HS-27A (cell line): Measurements from ENCODE around the gene CCDC102A.

Source experiments
- DNase-seq: peaks from one replicate; pipeline ENCODE4 v3.0.0-alpha.2; 2012; ENCODE audit warnings: low read depth, missing footprints

The CCDC102A gene

DNA sequence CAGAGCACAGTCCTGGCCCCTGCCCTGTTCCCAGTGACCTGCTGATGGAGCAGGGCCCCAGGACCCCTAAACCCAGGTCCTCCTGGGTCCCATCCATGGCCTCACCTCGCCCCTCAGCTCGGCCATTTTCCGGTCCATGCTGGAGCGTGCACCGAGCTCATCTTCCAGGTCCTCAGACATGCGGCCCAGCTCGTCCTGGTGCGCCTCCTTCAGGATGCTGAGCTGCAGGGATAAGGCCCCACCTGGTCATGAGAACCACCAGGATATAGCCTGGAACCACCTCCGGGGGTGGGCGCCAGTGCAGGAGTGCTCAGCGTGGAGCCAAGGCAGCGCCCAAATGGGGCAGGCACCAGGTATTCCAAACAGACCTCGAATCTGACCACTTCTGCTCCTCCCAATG is 17.9 kb downstream of the CCDC102A start:
- no peak for DNase-seq

DNA sequence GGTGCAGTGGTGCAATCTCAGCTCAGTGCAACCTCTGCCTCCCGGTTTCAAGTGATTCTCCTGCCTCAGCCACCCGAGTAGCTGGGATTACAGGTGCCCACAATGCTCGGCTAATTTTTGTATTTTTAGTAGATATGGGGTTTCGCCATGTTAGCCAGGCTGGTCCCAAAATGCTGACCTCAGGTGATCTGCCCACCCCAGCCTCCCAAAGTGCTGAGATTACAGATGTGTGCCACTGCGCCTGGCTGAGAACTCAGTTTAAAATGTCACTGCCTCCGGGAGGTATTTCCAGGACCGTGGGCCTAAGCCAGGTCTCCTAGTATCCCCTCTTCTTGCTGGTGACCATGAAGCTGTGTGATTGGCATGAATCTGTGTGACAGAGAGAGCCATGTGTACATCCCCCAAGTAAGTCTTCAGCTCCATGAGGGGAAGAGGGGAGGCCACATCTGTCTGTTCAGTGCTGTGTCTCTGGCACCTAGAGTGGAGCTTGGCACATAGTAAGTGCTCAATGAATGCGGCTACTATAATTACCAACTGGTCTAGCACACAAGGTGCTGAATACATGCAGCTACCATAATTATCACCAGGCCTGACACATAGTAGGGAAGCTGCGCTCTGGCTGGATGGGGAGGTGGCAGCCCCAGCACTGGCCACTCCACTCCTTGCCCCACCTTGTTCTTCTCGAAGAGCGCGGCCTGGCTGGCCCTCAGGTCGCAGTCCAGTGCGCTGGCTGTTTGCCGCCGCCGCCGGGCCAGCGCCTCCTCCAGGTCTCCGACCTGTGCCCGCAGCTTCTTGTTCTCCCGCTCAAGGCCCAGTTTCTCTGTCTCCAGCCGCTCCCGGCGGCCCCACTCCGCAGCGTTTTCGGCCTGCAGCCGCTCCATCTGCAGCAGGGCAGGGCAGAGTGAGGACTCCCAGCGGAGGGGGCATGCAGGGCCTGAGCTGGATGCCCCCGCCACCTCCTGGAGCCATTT is 18.7 kb downstream of the CCDC102A start:
- no peak for DNase-seq

DNA sequence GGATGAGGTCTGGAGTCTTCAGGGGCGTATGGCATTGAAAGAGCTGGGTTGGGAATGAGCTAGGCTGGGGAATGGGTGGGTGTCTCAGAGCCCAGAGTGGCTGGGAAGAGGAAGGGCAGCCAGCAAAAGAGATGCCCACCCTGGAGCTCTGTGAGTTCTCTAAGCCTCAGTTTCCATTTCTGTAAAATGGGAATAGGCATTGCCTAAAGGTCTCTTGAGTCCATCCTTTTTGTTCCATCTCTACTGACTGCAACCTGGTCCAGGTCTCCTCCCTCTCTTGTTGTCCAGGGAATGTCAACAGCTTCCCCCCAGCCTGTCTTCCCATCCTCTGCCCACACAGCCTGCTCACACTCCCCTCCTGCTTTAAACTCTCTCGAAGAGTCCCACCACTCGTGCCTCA is 19.6 kb downstream of the CCDC102A start:
- no peak for DNase-seq

DNA sequence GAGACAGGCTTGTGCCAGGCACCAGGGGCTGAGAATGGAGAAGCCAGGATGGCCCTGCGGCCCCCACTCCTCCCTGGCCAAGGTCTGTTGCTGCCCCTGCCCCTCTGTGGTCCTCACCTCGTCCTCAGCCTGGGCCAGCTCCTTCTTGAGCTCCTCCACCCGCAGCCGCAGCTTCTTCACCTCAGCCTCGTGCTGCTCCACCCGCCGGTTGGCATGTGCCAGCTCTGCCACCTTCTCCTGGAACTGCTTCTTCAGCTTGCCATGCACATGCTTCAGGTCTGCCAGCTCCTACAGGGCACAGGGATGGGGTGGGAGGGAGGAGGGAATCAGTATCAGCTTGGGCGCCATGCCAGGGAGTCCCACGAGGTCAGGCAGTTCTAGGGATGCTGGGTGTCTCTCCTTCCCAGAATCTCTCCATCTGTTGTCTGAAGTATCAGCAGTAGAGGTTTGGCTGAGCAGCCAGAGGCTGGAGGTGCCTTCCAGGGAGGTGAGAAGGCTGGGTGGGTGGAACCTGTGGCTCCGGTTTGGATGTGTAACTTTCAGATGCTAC is 20.1 kb downstream of the CCDC102A start:
- no peak for DNase-seq

DNA sequence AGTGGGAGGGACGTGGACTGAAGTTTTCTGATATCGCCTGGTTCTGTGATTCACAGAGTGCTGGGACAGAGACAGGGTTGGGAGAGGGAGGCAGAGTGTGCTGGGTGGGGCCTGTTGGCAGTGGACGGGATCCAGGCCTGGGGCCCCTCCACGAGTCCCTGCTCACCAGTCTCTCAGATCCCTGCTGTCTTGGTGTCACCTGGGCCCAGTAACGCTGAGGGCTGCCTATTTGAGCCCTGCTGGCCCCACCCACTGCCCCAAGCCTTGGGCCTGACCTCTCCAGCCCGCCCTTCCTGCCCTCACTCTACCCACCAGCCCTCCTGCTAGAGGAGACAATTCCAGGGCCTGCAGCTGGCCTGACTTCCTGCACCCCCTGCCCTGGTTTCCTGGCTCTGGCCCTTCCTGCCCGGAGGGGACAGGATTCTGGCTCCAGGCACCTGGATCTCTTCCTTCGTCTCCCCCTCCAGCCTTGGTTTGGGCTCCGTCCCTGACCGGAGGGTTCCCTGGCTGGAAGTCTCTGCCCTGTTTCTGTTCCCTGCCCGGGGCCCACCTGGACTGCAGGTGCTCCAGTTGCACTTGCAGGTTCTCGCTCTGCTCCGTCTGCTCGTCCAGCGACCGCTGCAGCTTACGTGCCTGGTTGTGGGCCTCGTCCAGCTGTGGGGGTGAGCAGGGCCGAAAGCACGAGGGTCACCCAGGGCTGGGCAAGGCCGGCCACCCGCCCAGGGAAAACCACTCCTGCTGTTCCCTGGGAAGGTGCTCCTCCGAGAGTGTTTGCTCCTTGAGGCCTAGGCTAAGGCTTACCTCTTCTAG is 21.4 kb downstream of the CCDC102A start:
- no peak for DNase-seq

DNA sequence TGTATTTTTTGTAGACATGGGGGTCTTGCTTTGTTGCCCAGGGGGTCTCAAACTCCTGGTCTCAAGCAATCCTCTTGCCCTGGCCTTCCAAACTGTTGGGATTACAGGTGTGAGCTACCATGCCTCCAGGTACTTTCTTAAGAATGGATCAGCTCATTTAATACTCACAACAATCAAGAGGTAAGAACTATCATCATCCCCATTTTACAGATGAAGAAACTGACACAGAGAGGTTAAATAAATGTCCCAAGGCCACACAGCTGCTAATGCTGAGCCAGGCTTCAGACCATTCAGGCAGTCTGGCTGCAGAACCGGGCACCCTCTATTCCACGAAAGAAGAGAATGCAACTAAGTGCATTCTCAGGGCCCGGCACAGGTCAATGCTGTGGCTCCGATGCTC is 22.0 kb downstream of the CCDC102A start:
- no peak for DNase-seq

DNA sequence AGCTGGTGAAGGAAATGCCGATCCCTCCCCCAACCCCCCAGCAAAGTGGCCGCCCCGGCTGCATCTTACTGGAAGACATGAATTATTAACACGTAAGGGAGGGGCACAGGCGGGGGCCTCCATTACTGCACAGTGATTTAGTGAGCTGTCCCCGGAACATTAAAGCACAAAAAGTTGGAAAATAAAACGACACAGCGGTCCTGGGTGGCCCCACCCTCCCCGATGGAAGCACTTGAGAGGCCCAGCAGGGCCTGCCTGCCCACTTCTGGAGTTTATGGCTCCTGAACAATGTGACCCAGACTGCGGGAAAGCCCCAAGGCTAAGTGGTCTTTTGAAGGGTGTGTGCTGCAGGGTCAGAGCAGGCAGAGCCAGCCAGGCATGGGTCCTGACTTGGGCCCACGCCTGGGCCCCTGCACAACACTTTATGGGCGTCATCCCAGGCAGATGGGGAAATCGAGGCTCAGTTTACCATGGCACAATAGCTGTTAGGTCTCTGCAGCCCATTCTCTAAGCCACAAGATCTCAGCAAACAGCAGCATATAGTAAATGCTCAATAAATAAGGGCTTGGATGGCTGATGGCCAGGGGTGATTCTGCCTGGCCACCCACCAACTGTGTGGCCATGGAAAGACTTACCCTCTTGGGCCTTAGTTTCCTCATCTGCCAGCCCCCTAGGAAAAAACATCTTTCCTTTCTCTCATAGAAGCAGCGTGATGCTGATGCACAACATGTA is 22.8 kb downstream of the CCDC102A start:
- no peak for DNase-seq

DNA sequence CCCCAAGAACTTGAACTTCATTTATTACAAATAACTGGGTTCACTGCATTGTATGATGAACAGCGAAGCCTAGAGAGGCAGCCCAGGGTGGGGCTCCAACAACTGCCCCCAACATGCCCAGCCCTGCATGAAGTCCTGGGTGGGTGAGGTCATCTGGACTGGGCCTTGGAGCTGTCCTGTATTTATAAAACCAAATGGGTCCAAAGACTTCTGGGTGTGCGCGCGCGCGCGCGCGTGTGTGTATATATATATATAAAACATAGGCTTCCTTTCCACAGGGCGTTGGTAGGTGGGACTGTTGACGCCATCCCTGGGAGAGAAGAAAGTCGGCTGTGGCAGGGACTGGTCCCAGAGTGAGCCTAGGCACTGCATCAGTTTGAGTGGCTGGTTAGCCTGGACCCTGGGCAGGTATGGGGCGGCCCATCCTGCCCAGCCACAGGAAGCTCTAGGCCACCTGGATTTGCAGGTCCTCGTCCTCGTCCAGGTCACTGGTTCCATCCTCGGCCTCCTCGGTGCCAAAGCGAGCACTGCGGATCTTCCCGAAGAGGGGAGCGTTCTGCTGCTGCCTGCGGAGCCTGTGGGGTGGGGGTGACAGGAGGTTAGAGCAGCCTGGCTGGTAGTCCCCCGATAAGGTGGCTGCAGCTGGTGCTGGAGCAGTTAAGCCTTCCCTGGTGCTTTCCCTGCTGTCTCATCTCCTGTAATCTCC is 23.9 kb downstream of the CCDC102A start:
- no peak for DNase-seq

DNA sequence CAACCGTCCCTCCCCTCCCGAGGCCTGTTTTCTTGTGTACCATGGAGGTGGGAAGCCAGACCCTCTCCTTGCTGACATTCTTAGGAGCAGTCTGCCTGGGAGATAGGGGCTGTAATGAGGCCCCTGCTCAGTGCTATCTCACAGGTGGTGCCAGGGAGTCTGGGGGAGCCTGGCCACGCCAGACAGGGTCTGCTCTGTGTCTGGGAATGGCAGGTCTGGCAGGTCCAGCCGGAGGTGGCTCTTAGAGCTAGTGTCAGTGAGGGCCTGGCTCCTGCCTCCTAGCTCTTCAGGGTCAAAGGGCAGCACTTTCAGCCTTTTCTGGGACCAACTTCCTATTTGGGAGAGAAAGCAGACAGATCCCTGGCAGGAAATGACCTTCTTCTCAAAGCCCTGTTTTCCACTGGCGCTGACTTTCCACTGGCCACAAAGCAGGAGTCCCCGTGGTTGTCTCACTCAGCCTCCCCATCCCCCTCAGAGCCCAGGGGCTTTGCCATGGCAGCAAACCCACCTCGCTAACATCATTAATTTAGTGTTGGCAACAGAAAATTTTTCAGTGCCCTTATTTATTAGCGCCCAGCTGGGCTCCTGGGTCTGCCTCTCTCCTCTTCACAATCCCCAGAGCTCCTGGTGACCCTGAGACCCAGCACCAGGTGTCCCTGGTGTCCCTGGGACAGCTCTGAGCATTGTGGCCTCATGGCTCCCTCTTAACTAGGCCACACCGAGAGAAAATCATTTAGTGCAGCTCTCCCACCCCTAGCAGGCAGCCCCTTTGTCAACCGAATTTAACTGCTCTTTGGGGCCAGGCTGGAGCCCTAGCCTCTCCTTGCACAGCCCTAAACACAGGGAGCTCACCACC is 26.1 kb downstream of the CCDC102A start:
- DNase-seq, result no peak

DNA sequence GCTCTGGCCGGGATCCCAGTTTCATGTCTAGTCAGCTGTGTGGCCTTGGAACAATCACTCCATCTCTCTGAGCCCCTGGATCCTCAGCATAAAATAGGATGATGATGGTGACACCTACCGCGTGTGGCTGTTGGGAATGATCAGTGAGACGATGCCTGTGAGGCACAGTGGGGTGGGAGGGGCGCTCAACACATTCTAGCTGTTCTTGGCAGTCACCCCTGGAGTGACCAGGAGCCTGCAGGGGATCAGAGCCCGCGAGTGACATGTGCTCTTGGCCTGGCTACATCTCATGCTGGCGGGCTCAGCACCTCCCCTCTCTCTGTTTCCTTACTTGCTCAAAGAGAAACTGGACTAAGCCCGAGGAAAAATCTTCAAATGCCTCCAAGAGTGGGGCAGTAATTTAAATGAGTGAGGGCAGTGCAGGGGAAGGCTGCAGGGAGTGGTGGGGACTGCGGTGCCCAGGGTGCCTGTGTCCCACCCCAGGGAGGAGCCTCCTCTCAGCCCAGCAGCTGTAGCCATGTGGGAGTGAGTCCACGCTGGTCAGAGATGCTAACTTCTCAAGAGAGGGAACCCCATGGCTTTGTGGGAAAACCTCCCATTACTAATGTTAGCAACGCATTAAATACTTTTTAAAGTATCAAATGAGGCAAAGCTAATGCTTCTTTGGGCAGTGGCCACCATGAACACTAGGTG is 27.0 kb downstream of the CCDC102A start:
- no peak for DNase-seq

DNA sequence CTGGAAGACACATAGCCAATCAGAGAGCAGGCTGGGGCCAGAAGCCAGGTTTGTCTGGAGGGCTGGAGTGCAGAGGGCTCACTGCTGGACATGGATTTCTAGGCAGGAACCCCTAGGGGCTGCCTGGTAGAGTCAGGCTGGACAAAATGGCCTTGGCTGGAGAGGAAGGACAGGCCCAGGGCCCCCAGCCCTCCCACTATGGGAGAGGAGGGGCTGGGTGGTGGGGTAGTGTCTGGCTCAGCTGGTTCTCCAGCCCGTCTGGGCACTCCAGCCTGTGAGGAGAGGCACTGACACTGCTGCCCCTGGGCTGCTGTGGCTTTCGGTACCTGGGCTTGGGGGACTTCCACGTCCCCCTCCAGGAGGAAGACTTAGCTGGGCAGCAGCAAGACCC is 28.3 kb downstream of the CCDC102A start:
- no peak for DNase-seq

DNA sequence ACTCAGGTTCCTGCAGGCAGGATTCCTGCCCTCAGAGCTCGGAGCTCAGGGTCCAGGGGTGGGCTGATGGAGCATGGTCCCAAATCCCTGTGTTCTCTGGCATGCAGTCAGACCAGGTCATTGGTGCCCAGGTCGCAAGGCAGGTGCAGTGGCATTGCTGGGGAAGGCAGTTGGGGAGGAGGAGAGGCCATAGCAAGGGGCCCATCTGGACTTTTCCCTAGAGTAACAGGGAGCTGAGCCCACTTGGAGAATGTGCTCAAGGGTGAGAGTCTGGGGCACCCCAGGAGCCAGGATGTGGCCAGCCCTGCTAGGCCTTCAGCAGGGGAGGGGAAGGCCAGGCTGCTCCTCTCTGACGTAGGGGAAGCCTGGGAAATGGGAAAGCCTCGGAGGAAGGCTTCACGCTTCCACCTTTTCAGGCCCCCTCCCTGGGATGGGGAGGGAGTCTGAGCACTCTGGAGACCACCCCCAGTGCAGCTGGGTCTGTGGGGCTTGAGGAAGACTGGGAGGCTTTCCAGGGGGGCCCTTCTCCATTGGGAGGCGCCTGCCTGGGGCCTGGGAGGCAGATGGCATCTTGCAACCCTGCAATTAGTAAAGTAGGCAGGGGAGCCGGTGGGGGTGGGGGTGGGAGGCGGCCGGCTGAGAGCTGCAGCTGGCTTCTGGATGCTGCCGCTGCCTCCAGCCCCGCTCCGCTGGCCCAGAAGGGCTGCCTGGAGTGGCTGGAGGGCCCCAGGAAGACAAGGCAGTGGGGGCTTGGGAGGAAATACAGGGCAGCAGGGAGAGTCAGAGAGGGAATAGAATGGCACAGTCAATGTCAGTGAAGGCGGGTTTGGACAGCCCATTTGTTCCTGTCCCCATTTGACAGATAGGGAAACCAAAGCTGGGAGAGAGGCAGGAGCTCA is 29.0 kb downstream of the CCDC102A start:
- DNase-seq, result no peak

DNA sequence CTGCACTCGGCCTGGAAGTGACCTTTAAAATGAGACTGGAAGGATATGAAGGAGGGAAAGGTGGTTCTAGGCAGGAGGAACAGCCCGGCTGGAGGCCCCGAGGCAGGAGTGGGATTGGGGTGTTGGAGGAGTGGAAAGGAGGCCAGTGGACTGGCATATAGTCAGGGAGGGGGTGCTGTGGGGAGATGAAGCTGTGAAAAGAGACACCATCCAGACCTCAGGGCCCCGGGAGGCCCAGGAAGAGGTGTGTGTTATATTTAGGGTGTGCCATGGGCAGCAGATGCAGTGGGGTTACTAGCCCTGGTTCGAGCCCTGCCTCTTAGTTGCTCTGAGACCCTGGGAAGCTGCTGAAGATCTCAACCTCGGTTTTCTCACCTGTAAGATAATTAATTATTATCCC is 31.2 kb downstream of the CCDC102A start:
- no peak for DNase-seq

DNA sequence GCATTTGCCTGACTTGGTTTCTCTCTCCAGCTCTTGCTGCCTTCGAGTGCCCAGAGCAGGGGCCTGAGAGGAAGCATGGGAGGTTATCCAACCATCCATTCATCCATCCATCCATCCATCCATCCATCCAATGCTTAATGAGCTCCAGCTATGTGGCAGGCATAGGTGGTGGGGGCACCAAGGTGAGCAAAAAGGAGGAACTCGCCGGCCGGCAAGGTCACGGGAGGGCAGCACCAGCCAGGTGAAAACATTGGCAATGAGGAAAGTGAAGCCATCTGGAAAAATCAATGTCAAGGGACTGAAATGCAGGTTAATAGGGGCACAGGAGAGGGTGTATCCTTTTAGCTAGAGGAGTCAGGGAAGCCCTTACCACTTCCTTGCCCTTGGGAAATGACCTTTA is 31.9 kb downstream of the CCDC102A start:
- DNase-seq, result no peak

DNA sequence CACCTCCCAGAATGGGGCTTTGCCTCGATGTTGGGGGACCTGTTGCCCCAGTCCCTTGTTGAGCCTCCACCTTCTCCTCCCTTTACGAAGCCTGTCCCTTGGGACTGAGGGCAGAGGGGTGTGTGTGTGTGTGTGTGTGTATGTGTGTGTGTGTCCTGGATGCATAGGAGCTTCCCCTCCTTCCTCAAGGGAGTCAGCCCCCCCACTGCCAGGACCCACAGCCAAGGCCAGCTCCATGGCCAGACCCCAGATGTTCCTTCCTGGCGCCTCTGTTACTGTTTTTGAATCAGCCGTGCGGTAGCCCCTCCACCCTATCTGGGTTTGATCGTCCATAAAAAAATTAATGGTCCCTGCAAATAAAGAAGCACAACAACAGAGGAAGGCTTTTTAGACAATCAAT is 32.4 kb downstream of the CCDC102A start:
- DNase-seq, result no peak

DNA sequence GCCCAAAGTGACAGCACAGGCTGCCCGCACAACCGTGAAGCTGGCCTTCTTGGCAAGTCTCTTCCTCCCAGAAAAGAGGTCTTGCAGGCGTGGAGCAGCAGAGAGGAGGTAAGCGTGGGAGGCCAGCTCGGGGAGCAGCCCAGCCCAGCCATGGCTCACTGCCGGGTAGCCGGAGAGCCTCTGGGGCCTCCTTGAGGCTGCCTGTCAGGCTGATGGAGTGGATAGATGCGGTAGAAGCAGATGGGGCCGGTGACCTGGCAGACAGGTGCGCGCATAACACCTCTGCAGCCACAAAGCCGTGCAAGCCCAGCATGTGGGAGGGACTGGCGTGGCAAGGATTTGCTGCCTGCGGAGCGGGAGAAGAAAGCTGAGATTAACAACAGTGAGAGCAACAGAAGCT is 33.0 kb downstream of the CCDC102A start:
- no peak for DNase-seq

DNA sequence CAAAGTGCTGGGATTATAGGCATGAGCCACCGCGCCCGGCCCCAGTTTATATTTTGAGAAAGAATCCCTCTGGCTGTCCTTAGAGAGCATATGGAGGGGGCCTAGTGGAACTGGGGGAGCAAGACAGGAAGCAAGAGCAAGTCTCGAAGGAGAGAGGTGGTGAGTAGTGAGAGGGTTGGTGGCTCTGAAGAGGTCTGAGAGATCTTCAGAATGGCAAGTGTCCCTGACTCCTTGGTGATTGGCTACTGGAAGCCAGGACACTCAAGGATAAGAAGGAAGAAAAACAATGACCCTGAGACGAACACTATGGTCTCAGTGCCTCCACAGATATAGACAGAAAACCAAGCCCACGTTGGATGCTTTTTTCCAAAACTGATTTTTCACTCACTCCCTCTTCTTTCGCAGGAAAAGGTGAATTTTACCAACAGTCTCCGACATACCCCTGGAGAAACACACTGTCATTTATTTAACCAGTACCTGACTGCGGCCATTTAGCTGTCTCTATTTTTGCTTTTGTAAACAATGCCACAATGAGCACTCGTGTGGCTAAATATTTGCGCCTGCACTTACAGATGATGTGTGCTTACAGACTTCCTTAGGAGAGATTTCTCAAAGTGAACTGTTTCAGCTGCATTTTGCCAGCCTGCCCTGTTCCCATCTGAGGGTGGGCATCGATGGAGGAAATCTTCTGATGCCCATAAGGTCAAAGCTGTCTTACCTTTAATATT is 34.2 kb downstream of the CCDC102A start:
- no peak for DNase-seq

DNA sequence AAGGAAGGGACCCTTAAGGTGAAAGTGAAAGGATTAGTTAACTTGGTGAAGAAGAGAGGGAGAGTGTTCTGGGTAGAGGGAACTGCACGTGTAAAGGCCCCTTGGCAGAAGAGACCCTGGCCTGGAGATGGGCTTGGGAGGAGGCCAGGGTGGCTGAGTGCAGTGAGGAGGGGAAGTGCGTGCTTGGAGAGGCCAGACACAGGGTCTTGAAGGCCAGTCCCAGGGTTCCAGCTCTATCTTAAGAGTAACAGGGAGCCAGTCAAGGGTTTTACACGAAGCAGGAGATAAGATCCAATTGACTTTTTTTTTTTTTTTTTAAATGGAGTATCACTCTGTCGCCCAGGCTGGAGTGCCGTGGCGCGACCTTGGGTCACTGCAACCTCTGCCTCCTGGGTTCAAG is 34.9 kb downstream of the CCDC102A start:
- DNase-seq, result no peak
